Keratinocyte (primary cell): ENCODE results near the gene NCOA3.

Experiments
- CTCF ChIP-seq, 3 experiments: IDR thresholded peaks in 1 of 3; conservative IDR thresholded peaks in 1 of 3; optimal IDR thresholded peaks in 1 of 3; 2 replicates in 2 of 3; 3 replicates in 1 of 3; pipeline versions ENCODE3 to v1.5.1; 2011; ENCODE audit warnings: low read length in 3 of 3, mild to moderate bottlenecking in 3 of 3, moderate library complexity in 2 of 3, control low read depth in 1 of 3, inconsistent platforms in 1 of 3; ENCODE audit not compliant: insufficient read depth in 2 of 3; ENCODE audit errors: extremely low read depth in 1 of 3
- EZH2 ChIP-seq: IDR thresholded peaks from one replicate; pipeline ENCODE4 v1.6.1; 2012; ENCODE audit warnings: inconsistent platforms, mild to moderate bottlenecking, low read length, moderate library complexity

- TF ChIP-seq CTCF (optimal IDR thresholded peaks at IDR 0.05 in 1 of 3, IDR thresholded peaks at IDR 0.05 in 1 of 3, conservative IDR thresholded peaks at IDR 0.05 in 1 of 3; ENCODE audit: extremely low read depth in 1 of 3, insufficient read depth in 2 of 3, low read length in 3 of 3) (no peak), EZH2 (no peak)
Observed at GRCh38 chr20:47612670-47613069, 111.0 kb downstream of the NCOA3 start.
